Neutrophil (primary cell): ENCODE results near the gene ALDH1B1.

Source experiments
- H3K27ac ChIP-seq: fragments of 200-600 bp; sonication (generic); 2 replicates; pipeline ENCODE4 v1.5.1; 2016; ENCODE audit warnings: mild to moderate bottlenecking, moderate library complexity
- H3K27me3 ChIP-seq: fragments of 200-600 bp; sonication (generic); 2 replicates; pipeline ENCODE4 v1.6.0; 2016; ENCODE audit warnings: mild to moderate bottlenecking
- H3K36me3 ChIP-seq: fragments of 200-600 bp; sonication (generic); 2 replicates; pipeline ENCODE4 v1.5.1; 2017
- H3K4me1 ChIP-seq, 2 experiments: fragments of 200-600 bp in 1 of 2; sonication (generic) in 1 of 2; 1 replicate in 1 of 2; 2 replicates in 1 of 2; pipeline versions ENCODE4 v1.5.1 to v1.6.1; 2013 to 2016; ENCODE audit warnings: low read depth in 1 of 2, low read length in 1 of 2, mild to moderate bottlenecking in 1 of 2, moderate library complexity in 1 of 2; ENCODE audit not compliant: control insufficient read depth in 1 of 2, insufficient read depth in 1 of 2
- H3K4me3 ChIP-seq, 2 experiments: fragments of 200-600 bp in 1 of 2; sonication (generic) in 1 of 2; 1 replicate in 1 of 2; 2 replicates in 1 of 2; pipeline ENCODE4 v1.5.1; 2013 to 2016; ENCODE audit warnings: low read depth in 1 of 2, low read length in 1 of 2, mild to moderate bottlenecking in 1 of 2, moderate library complexity in 1 of 2
- H3K9me3 ChIP-seq: fragments of 200-600 bp; sonication (generic); 2 replicates; pipeline ENCODE4 v1.5.1; 2016
- CTCF ChIP-seq: fragments of 200-600 bp; sonication (generic); IDR thresholded peaks from 2 replicates; pipeline ENCODE4 v1.5.1; 2016; ENCODE audit warnings: antibody characterized with exemption

Gene ALDH1B1

GRCh38 chr9:38413283-38413682 is 20.8 kb downstream of the ALDH1B1 start:
- Histone ChIP-seq H3K4me1 (no peaks in the 10 kb centered on the region), H3K9me3 (no peaks in the 10 kb centered on the region), H3K4me3 (no peak overlapping the region), H3K27ac (no peak overlapping the region), H3K36me3 (no peaks in the 10 kb centered on the region), H3K27me3 (peaks cover 23% of the 10 kb centered on the region)
- TF ChIP-seq CTCF: no peak

- Histone ChIP-seq H3K27ac (no peak overlapping the region), H3K36me3 (no peaks in the 10 kb centered on the region), H3K4me3 (no peak overlapping the region), H3K4me1 (no peaks in the 10 kb centered on the region), H3K27me3 (peaks cover 23% of the 10 kb centered on the region), H3K9me3 (no peaks in the 10 kb centered on the region)
- TF ChIP-seq CTCF: no peak
These were observed 21.7 kb downstream of the ALDH1B1 start for GRCh38 chr9:38414040-38414723.

- Histone ChIP-seq H3K4me1 (no peaks in the 10 kb centered on the region), H3K27me3 (peaks cover 25% of the 10 kb centered on the region), H3K36me3 (no peaks in the 10 kb centered on the region), H3K4me3 (no peak overlapping the region), H3K27ac (no peak overlapping the region), H3K9me3 (no peaks in the 10 kb centered on the region)
- TF ChIP-seq CTCF: no peak
These were observed 23.4 kb downstream of the ALDH1B1 start for GRCh38 chr9:38415856-38416255.

- Histone ChIP-seq H3K9me3 (no peaks in the 10 kb centered on the region), H3K4me1 (no peaks in the 10 kb centered on the region), H3K4me3 (no peak overlapping the region), H3K27ac (no peak overlapping the region), H3K36me3 (no peaks in the 10 kb centered on the region), H3K27me3 (peaks cover 32% of the 10 kb centered on the region)
- TF ChIP-seq CTCF: no peak
These were observed 24.0 kb downstream of the ALDH1B1 start for GRCh38 chr9:38416461-38416860.

- no peak for TF ChIP-seq CTCF
- peaks cover 34% of the 10 kb centered on the region for H3K27me3 ChIP-seq
- H3K4me1 ChIP-seq: no peaks in the 10 kb centered on the region
These were observed 24.8 kb downstream of the ALDH1B1 start for GRCh38 chr9:38417003-38417945.

More at GRCh38 chr9:38417003-38417945, 24.8 kb downstream of the ALDH1B1 start:
- Histone ChIP-seq H3K36me3 (no peaks in the 10 kb centered on the region), H3K4me3 (no peak overlapping the region), H3K27ac (no peak overlapping the region), H3K9me3 (no peaks in the 10 kb centered on the region)
